ENCODE results near the gene ZBTB7C.

GRCh38 chr18:48037481-48038271 is 371.5 kb downstream of the ZBTB7C start:
- TF ChIP-seq, protein P1, sequence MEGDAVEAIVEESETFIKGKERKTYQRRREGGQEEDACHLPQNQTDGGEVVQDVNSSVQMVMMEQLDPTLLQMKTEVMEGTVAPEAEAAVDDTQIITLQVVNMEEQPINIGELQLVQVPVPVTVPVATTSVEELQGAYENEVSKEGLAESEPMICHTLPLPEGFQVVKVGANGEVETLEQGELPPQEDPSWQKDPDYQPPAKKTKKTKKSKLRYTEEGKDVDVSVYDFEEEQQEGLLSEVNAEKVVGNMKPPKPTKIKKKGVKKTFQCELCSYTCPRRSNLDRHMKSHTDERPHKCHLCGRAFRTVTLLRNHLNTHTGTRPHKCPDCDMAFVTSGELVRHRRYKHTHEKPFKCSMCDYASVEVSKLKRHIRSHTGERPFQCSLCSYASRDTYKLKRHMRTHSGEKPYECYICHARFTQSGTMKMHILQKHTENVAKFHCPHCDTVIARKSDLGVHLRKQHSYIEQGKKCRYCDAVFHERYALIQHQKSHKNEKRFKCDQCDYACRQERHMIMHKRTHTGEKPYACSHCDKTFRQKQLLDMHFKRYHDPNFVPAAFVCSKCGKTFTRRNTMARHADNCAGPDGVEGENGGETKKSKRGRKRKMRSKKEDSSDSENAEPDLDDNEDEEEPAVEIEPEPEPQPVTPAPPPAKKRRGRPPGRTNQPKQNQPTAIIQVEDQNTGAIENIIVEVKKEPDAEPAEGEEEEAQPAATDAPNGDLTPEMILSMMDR (IDR thresholded peaks at IDR 0.05): peak in 1 of 2 donors; percentile 37
- TF ChIP-seq POLR2AphosphoS5 (IDR thresholded peaks at IDR 0.05) (no peak), POLR2A (IDR thresholded peaks at IDR 0.05) (no peak), EP300 (IDR thresholded peaks at IDR 0.05) (no peak)
